ENCODE data around the gene KRTAP5-10.
A peak's percentile ranks its signal among the peaks of the same experiment; 100 is the strongest.
"Not testable (repeated sequence)": the region's sequence is repeated elsewhere in the genome, so short reads cannot be mapped to it uniquely, and the experiment has no call there.

Gene KRTAP5-10

GRCh38 chr11:71566626-71567599 is 1.6 kb downstream of the KRTAP5-10 start:
- intact Hi-C loops (cut with DNase I); DNase-seq: not testable (repeated sequence)

GRCh38 chr11:71567633-71568032 is 2.3 kb downstream of the KRTAP5-10 start:
- intact Hi-C loops (cut with DNase I): not testable (repeated sequence)

GRCh38 chr11:71568704-71569349 is 3.5 kb downstream of the KRTAP5-10 start:
- DNase-seq: peak in 3 of 42 donors; percentile 16 to 37 (median 27)
- intact Hi-C loops (cut with DNase I): no loop called here

More at GRCh38 chr11:71567633-71568032, 2.3 kb downstream of the KRTAP5-10 start:
- not testable (repeated sequence) for DNase-seq

- DNase-seq; intact Hi-C loops (cut with DNase I): not testable (repeated sequence)
Measured at GRCh38 chr11:71571101-71571850, 5.9 kb downstream of the KRTAP5-10 start.

- intact Hi-C loops (cut with DNase I): no loop called here
- no peak for DNase-seq
Measured at GRCh38 chr11:71572811-71573210, 7.4 kb downstream of the KRTAP5-10 start.

GRCh38 chr11:71574418-71574817 is 9.1 kb downstream of the KRTAP5-10 start:
- intact Hi-C loops (cut with DNase I): no loop called here
- no peak for DNase-seq

GRCh38 chr11:71575723-71576424 is 10.5 kb downstream of the KRTAP5-10 start:
- no peak for DNase-seq
- intact Hi-C loops (cut with DNase I): no loop called here

- intact Hi-C loops (cut with DNase I); DNase-seq: not testable (repeated sequence)
Measured at GRCh38 chr11:71576688-71577465, 11.5 kb downstream of the KRTAP5-10 start.

- no peak for DNase-seq
- intact Hi-C loops (cut with DNase I): no loop called here
Measured at GRCh38 chr11:71577469-71578004, 12.2 kb downstream of the KRTAP5-10 start.

- DNase-seq; intact Hi-C loops (cut with DNase I): not testable (repeated sequence)
Measured at GRCh38 chr11:71579513-71579912, 14.2 kb downstream of the KRTAP5-10 start.

- intact Hi-C loops (cut with DNase I): no loop called here
- DNase-seq: peak in 41 of 42 donors; percentile 7 to 85 (median 65)
Measured at GRCh38 chr11:71580057-71581003, 15.0 kb downstream of the KRTAP5-10 start.

GRCh38 chr11:71581826-71582225 is 16.5 kb downstream of the KRTAP5-10 start:
- intact Hi-C loops (cut with DNase I): no loop called here
- DNase-seq: no peak

- no peak for DNase-seq
- intact Hi-C loops (cut with DNase I): no loop called here
Measured at GRCh38 chr11:71582309-71582895, 17.0 kb downstream of the KRTAP5-10 start, which contains the start of gene KRTAP5-11. Gene KRTAP5-11, minus strand, starts transcription at chr11:71582875. Its CDS starts 38 bp downstream, at chr11:71582837.

- intact Hi-C loops (cut with DNase I); DNase-seq: not testable (repeated sequence)
Measured at GRCh38 chr11:71582969-71583368, 17.6 kb downstream of the KRTAP5-10 start.

GRCh38 chr11:71585673-71586072 is 20.3 kb downstream of the KRTAP5-10 start:
- DNase-seq; intact Hi-C loops (cut with DNase I): not testable (repeated sequence)

- intact Hi-C loops (cut with DNase I); DNase-seq: not testable (repeated sequence)
Measured at GRCh38 chr11:71588314-71588713, 23.0 kb downstream of the KRTAP5-10 start.
